ENCODE measurements around the gene CLIP3.
"Not testable (repeated sequence)": the region's sequence is repeated elsewhere in the genome, so short reads cannot be mapped to it uniquely, and the experiment has no call there.

Gene CLIP3, protein sequence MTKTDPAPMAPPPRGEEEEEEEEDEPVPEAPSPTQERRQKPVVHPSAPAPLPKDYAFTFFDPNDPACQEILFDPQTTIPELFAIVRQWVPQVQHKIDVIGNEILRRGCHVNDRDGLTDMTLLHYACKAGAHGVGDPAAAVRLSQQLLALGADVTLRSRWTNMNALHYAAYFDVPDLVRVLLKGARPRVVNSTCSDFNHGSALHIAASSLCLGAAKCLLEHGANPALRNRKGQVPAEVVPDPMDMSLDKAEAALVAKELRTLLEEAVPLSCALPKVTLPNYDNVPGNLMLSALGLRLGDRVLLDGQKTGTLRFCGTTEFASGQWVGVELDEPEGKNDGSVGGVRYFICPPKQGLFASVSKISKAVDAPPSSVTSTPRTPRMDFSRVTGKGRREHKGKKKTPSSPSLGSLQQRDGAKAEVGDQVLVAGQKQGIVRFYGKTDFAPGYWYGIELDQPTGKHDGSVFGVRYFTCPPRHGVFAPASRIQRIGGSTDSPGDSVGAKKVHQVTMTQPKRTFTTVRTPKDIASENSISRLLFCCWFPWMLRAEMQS

DNA sequence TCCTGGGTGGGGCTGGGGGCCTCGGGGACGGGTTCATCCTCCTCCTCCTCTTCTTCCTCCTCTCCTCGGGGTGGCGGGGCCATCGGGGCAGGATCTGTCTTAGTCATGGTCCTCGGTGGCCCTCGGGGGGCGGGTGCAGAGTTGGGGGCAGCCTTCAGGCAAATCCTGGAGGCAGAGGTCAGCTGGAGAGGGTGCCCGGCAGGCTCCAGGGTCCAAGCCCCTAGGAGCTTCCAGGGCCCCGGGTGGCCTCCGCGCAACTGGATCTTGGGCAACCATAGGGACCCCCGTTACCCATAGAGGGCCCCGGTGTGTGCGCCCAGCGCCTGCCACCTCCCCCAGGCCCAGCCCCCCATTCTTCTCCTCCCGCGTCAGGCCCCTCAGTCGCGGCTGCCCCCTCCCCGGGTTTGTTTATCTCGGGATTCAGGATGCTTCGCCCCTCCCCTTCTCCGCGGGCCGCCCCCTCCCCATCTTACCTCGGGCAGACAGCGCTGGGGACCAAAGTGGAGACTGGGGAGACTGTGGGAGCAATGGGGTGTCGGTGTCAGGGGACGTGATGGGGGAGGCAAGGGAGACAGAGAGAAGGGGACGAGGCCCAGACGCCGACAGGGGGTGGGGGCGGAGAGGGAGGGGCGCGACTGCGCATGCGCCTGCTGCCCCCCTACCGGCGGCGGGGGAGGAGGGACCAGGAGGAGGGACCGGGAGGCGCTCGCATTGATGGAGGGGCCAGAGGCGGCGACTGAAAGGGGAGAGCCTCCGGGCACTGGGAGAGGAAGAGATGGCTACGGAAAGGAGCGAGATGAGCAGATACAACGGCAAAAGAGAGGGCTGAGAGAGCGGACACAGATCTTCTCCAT lies at the start of gene CLIP3:
TSS of gene CLIP3 (minus strand) at position 623 of the 854 bp plus-strand sequence. CDS start at position 107, 516 bp downstream.
- peak in 1 of 2 donors; percentile 45 for DNase-seq (ENCODE audit: extremely low read depth in 1 of 2, low read depth in 1 of 2)

GRCh38 chr19:36081894-36082293 lies 49.2 kb upstream of the CLIP3 start:
- no peak for DNase-seq (ENCODE audit: extremely low read depth in 1 of 2, low read depth in 1 of 2)

GRCh38 chr19:36081385-36081784 lies 48.7 kb upstream of the CLIP3 start:
- no peak for DNase-seq (ENCODE audit: extremely low read depth in 1 of 2, low read depth in 1 of 2)

DNA sequence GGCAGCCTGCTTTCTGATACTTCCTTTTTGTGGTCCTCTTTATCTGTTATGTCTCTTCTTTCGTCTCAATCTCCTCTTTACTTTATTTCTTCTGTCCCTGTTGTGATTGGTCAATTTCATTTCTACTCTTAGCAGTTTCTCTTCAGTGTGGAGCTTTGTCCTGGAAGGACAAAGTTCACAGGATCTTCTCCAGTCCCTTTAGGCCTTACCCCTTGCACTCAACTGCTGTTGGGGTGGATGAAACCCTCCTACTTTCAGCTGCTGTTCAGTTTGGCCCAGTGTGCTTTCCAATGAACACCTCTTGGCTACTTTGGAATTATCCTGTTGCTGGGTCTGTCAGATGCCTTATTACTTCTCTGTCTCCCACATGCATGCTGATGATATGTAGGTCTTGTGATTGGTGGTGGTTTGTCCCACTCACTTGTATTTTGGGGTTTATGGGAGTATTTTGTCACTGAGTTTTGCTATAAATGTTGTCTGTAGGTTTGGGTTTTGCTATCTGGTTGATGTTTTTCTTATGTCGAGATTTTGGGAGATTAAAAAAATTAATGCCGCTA lies 46.8 kb upstream of the CLIP3 start:
- DNase-seq (ENCODE audit: extremely low read depth in 1 of 2, low read depth in 1 of 2): no peak

DNA sequence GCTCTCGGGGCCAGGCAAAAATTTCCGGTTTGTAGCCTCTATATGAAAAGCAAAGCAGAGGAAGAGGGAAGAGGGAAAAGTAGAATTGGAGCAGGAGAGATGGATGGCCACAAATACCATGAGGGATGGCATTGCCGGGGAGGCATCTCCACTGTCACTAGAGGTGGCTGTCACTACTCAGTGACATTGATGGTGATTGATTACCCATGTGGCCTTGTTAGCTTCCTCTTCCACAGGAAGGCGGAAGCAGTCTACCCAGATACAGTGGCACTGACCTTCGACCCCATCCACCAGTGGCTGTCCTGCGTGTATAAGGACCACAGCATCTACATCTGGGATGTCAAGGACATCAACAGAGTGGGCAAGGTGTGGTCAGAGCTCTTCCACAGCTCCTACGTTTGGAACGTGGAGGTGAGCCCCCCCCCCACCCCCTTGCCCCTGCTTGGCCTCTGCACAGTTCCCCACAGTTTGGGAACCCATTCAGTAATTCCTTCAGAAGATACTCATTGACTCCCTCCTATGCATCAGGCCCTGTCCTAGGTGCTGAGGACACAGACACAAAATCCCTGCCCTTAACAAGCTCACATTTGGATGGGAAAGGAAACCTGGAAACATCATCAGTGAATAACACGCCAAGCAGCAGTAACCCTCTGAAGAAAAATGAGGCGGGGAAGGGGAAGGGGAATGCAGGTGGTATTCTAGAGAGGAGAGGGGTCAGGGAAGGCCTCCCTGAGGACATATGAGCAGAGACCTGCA lies 40.6 kb upstream of the CLIP3 start:
- DNase-seq (ENCODE audit: extremely low read depth in 1 of 2, low read depth in 1 of 2): no peak

DNA sequence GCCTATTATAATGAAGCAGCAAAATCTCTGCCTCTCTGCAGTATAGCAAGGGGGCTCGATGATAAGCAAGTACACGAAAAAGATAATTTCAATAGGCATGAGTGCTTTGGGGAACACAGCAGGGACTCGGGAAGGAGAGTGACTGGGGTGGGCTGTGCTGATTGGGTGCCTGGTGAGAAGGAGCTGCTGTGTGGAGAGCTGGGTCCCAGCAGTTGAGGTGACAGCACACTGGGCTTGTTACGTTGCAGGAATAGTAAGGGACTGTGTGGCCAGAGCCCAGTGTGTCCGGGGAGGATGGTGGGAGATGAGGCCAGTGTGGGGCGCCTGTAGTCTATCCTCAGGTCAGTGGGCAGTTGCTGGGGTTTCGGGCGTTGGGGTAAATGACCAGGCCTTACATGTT lies 39.4 kb upstream of the CLIP3 start:
- no peak for DNase-seq (ENCODE audit: extremely low read depth in 1 of 2, low read depth in 1 of 2)

DNA sequence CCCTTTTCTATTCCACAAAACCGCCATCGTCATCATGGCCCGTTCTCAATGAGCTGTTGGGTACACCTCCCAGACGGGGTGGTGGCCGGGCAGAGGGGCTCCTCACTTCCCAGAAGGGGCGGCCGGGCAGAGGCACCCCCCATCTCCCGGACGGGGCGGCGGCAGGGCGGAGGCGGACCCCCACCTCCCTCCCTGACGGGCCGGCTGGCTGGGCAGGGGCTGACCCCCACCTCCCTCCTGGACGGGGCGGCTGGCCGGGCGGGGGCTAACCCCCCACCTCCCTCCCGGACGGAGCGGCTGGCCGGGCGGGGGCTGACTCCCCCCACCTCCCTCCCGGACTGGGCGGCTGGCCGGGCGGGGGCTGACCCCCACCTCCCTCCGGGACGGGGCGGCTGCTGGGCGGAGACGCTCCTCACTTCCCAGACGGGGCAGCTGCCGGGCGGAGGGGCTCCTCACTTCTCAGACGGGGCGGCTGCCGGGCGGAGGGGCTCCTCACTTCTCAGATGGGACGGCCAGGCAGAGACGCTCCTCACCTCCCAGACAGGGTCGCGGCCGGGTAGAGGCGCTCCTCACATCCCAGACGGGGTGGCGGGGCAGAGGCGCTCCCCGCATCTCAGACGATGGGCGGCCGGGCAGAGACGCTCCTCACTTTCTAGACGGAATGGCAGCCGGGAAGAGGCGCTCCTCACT lies 36.3 kb upstream of the CLIP3 start:
- not testable (repeated sequence) for DNase-seq (ENCODE audit: extremely low read depth in 1 of 2, low read depth in 1 of 2)

DNA sequence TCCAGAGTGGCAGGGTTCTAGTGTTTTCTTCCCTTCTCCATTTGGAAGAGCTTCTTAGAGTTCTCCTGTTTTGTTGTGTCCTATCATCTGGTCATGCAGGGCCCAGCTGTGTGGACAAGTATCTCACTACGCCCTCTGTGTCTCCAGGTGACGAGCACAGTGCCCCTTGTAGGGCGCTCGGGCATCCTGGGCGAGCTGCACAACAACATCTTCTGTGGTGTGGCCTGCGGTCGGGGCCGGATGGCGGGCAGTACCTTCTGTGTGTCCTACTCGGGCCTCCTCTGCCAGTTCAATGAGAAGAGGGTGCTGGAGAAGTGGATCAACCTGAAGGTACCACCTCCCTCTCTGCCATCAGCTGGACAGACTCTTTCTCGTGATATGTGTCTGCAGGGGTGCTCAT lies 35.0 kb upstream of the CLIP3 start:
- DNase-seq (ENCODE audit: extremely low read depth in 1 of 2, low read depth in 1 of 2): no peak

- no peak for DNase-seq (ENCODE audit: extremely low read depth in 1 of 2, low read depth in 1 of 2)
Observed at GRCh38 chr19:36064826-36065225, 32.2 kb upstream of the CLIP3 start.

- DNase-seq (ENCODE audit: extremely low read depth in 1 of 2, low read depth in 1 of 2): no peak
Observed at GRCh38 chr19:36061367-36061766, 28.7 kb upstream of the CLIP3 start.

DNA sequence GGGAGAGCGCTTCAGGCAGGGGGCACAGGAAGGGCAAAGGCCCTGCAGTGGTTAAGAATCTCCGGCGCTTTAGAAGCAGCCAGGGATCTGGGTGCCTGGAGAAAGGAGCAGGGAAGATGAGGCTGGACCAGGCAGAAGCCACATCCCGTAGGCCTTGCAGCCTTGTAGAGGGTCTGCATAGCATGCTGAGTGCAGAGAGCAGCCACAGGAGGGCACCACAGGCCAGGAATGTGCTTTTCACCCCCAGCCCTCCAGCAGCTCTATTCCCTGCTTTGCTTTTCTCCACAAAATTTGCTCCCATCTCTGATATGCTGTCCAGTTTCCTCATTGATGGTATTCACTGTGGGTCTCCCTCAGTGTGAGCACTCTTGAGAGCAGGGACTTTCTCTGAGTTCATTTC lies 27.8 kb upstream of the CLIP3 start:
- no peak for DNase-seq (ENCODE audit: extremely low read depth in 1 of 2, low read depth in 1 of 2)

DNA sequence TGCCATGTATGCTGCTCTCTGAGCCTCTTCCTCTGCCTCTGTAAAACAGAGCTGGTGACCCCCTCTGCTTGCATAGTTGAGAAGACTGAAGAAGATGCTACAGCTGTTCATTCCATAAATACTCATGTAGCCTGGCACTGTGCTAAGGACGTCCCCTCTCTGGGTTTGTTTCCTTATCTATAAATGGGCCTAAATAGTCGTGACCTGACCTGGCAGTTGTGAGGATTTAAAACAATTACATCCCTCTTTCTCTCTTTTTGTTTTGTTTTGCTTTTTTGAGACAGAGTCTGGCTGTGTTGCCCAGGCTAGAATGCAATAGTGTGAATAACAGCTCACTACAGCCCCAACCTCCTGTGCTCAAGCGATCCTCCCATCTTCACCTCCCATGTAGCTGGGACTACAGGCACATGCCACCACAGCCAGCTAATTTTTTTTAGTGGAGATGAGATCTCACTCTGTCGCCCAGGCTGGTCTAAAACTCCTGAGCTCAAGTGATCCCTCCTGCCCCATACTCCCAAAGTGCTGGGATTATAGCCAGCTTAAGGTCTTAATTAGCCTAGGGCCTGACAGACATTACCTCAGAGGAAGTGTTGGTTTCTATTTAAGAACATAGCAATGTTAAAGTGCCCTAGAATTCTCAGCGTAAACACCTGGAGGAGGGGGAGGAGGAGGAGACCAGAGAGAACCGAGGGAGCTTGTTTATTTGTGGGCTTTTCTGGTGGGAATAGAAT lies 26.7 kb upstream of the CLIP3 start:
- DNase-seq (ENCODE audit: extremely low read depth in 1 of 2, low read depth in 1 of 2): no peak

DNA sequence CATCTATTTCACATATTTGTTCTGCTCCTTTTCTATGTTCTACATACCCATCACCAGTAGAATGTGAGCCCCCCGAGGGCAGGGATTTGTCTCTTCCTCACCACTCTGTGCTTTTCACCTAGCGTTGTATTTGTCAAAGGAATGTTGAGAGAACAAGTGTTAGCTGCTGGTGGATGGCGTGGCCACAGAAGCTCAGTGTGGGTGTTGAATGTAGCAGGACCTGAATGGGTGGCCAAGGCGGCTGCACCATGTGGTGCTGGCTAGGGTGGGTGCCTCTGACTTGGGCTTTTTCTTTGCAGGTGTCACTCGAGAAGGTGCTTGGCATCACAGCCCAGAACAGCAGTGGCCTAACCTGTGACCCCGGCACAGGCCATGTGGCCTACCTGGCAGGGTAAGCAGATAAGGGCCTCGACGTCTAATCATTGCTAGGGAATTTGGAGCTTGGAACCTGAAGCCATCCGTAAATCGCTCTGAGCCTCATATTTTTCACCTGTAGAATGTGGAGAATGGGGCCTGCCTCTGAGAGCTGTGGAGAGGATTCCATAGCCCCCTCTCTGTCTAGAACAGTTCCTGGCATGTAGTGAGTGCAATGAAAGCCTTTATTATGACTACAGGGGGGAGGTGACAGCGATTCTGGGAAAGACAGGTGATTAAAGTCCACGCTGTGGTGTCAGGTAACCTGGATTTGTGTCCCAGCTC lies 26.0 kb upstream of the CLIP3 start:
- no peak for DNase-seq (ENCODE audit: extremely low read depth in 1 of 2, low read depth in 1 of 2)

- DNase-seq (ENCODE audit: extremely low read depth in 1 of 2, low read depth in 1 of 2): peak; percentile 87 to 92
Observed at GRCh38 chr19:36054733-36055686, 22.3 kb upstream of the CLIP3 start, which contains the start of gene WDR62. TSS of gene WDR62 (plus strand) at chr19:36054897. CDS start at chr19:36054972, 75 bp downstream.

- peak; percentile 99 to 100 for DNase-seq (ENCODE audit: extremely low read depth in 1 of 2, low read depth in 1 of 2)
Observed at GRCh38 chr19:36054119-36054732, 21.6 kb upstream of the CLIP3 start, which contains the start of gene THAP8. TSS of gene THAP8 (minus strand) at chr19:36054285. CDS start at chr19:36054217, 68 bp downstream.

DNA sequence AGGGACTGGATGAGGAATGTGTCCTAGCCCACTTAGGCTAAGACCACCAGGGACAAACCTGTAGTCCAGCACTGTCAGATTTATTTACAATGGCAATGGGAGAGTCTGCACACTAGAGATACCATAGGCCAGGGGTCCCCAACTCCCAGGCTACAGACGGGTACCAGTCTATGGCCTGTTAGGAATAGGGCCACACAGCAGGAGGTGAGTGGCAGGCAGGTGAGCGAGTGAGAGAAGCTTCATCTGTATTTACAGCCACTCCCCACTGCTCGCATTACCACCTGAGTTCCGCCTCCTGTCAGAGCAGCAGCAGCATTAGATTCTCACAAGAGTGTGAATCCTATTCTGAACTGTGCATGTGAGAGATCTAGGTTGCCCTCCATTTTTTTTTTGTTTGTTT lies 19.0 kb upstream of the CLIP3 start:
- no peak for DNase-seq (ENCODE audit: extremely low read depth in 1 of 2, low read depth in 1 of 2)

DNA sequence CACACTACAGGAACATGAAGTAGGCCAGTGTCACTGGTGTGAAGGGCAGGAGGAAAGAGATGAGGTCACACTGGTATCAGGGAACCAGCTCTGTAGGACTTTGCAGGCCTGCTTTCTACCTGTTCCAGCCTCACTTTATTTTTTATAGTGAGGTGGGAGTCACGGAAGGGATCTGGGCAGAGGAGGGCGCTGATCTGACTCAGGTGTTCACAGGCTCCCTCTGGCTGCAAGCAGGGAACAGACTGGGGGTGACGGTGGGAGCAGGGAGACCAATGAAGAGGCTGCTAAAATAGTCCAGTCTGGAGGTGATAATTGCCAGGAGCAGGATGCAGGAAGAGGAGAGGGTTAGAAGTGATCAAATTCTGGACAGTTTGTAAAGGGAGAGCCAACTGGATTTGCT lies 18.6 kb upstream of the CLIP3 start:
- DNase-seq (ENCODE audit: extremely low read depth in 1 of 2, low read depth in 1 of 2): no peak
